Measurements from ENCODE around the gene ZSCAN20. TPM values are rescaled to one million over a fixed set of nuclear protein-coding genes. Genes with fewer than 3 reads are reported as not detected.

The ZSCAN20 gene
- 7.3 TPM for total RNA-seq

DNA sequence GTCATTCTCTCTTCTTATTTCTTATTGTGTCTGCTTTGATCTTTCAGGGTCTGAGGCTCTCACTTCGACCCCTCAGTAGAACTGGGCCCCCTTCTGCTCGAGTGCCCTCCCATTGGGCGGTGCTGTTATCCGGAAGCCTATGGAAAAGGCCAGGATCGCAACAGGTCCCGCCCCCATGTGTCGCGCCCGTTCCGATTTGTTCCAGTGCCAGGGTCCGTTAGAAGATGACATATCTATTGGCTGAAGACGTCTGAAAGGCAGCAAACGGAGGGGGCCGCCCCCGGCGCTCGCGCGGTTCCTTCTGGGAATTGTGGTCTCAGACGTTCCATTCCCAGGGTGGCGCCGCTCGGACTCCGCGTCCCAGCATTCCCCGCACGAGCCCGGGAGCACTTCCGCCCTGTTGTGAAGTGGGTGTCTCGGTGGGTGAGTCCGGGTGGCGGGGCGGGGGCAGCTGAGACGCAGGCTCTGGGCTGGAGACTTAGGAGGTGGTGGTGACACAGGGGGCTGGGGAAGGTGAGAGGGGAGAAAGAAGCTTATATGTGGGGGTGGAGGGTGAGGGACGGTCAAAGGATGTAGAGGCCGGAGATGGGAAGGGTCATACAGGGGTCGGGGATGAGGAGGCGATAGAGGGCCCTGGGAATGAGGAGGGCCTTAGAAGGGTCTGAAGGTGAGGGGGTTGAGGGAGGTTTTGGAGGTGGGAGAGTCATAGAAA lies at the start of gene ZSCAN20:
TSS of gene ZSCAN20 (plus strand) at position 377 of the 712 bp plus-strand sequence. CDS start 6,644 bp downstream, outside the sequence.
- peak; percentile 72 to 89 for DNase-seq (ENCODE audit: low spot score in 2 of 2)
- FAIRE-seq, result peak; percentile 15

DNA sequence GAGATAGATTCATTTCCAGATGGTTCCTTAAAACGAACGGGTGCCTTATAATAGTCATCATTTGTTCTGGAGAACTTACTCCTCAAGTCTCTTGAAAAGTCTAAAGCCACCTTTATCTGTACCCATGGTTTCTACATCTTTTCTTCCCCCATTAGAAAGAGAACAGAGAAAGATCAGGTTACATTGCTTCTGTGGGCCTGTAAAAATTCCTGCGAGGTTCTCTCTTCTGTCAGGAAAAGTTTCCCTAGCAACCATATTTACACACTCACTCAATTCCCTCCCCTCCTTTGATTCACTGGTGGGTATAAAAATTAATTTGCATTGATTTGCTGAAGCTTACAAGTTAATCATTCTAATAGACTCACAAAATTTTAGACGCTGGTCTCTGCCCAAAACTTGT lies 48.2 kb upstream of the ZSCAN20 start:
- DNase-seq (ENCODE audit: low spot score in 2 of 2) (no peak), FAIRE-seq (no peak)

DNA sequence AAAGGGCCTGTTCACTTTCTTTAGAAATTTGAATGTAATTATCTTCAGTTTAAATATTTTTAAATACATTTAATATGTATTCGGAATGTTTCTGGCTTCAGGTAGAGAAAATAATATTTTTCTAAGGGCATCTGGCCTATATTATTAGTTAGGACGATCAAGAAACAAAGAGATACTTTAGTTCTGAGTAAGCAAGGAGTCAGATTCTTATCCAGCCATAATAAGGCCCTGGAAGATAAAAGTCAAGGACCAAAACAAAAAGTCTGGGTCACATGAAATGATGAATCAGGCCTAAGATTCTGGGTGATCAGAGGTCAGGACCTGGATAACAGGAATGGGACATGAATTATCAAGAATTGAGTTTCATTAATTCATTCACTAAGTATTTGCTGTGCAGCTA lies 47.8 kb upstream of the ZSCAN20 start:
- no peak for DNase-seq (ENCODE audit: low spot score in 2 of 2)
- FAIRE-seq, result no peak

DNA sequence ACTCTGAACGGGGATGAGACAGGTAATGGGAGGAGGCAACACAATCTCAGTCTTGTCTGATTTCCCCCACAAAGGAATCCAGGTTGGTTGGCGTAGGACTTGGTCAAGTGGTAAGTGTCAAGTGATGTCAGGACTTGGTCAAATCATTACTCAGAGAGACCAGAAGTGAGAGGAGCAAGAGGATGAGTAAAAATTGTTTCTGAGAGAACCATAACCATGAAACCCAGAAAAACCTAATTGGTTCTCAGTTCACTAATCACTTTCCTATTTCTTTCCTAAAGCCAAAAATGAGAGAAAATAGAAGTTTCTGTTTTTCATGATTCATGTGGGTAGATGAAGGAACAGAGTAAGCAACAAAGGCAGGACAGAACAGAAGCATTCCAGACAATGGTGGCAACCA lies 46.5 kb upstream of the ZSCAN20 start:
- FAIRE-seq (no peak), DNase-seq (ENCODE audit: low spot score in 2 of 2) (no peak)

DNA sequence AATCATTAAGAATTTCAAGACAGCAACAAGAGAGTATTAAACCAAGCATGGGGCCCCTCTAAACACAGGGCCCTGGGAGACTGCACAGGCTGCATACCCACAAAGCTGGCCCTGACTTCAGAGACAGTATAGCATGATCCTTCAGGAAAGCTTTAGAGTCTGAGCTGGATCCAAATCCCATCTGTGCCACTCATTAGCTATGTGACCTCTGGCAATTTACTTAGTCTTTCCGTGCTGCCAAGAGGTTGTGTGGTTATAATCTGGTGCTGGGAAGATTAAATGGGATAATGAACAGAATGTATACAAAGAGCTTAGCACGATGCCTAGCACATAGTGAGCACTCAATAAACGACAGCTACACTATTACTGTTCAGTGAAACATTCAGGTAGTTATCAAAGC lies 45.5 kb upstream of the ZSCAN20 start:
- DNase-seq (ENCODE audit: low spot score in 2 of 2) (no peak), FAIRE-seq (no peak)

DNA sequence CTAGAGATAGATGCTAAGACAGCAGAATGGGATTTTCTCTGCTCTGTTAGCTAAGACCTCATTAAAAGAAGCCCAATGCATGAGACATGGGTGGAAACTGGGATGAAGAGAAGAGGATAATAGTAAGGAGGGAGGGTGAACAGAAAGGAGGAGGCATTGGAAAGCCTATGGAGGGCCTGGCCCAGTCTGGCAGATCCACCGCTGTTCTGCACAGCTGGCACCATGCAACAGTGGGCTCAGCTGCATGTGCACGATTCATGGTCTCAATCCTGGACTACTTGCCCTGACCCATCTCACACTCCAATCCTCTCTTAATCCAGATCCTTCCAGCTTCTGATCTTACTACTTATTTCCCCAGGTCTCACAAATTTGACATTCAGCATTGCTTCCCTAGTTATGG lies 43.8 kb upstream of the ZSCAN20 start:
- FAIRE-seq (no peak), DNase-seq (ENCODE audit: low spot score in 2 of 2) (no peak)

DNA sequence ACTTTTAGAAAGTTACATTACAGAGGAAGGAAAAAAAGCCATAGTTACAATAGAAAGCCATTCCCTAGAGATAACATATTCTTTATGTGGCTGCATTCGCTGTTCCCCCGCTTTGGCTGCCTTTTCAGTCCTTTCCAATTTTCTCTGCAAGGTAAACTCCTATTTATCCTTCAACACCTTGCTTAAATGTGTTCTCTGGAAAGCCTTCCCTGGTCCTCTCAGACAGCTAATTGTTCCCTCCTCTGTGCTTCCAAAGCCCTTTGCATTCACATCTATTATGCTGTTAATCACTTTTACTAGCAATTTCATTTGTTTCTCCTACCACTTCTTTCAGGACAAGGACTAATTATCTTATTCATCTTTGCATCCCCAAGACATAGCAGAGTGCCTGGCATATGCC lies 43.1 kb upstream of the ZSCAN20 start:
- FAIRE-seq, result no peak
- no peak for DNase-seq (ENCODE audit: low spot score in 2 of 2)

DNA sequence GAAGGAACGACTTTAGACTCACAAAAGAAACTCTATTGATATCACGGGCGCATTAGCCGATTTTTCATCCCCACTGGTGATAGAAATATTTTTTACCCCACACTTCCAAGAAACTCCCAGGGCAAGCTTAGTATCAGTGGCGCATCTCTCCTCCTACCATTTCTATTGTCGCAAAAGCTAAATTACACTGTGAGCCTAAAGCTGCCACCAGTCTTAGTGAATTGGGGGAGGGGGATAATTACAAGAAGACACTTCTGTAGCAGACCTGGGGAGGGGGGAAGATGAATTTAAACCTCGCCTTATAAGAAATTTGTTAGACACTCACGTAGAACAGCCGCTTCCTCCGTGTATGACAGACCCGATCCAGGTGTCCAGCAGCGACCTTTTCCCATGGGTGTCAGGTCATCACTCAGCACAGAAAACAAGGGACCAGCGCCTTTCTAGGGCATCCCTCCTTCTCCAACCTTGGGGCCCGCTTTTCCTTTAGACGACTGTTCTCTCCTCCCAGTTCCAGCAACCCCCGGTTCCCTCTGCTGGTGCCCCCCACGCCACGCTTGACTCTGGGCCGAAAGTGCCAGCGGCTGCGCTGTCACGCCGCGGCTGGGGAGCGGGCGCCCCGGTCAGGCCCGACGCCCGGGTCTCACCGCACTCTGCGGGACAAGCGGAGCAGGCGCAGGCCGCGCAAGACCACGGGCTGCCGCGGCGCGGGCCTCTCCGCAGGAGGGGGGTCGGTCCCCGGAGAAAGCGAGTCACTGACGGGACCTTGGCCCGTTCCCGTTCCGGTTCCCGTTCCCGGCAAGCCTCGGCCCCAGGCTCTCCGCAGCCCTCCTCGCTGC lies 42.4 kb upstream of the ZSCAN20 start:
- FAIRE-seq (no peak), DNase-seq (ENCODE audit: low spot score in 2 of 2) (peak; percentile 48 to 61)

DNA sequence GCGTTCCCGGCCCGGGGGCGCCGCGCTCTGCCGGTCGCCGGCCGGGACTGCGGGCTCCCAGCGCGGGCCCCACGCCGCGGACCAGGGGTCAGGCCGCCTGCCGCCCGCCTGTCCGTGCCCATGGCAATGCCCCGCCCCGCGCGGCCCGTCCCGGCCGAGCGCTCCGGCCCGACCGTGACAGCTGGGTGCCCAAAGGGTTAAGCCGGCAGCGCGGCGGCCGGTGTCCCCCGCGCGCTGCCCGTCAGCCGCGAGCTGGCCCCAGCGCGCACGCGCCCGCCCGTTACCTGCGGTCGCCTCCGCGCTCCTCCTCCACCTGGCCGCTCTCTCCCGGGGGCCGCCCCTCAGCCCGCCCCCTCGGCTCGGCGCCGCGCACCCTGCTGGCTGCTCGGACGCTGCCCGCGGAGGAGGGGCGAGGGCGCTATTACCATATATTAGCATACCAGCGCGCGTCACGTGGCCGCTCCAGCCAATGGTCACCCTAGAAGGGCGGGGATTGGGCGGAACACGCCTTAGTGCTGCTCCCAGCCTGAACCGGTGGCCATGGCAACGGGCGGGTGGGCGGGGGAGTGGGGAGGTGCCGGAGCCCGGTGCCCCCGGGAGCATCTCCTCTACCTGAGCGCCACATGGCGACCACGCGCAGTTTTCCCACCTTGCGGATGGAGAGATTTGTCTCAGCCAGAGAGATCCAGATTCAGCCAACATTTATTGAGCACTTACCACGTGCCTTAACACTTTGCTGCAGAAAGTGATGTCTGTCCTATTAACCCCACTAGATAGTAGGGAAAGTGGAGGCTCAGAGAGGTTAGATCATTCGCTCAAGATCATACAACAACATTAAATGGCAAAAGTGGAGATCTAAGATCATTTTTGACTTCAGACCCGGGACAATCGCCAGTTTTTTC lies 41.5 kb upstream of the ZSCAN20 start, which contains the start of gene PHC2:
TSS of gene PHC2 (minus strand) at position 404 of the 902 bp plus-strand sequence. CDS start 55,556 bp downstream, outside the sequence.
- FAIRE-seq (no peak), DNase-seq (ENCODE audit: low spot score in 2 of 2) (peak; percentile 98)

DNA sequence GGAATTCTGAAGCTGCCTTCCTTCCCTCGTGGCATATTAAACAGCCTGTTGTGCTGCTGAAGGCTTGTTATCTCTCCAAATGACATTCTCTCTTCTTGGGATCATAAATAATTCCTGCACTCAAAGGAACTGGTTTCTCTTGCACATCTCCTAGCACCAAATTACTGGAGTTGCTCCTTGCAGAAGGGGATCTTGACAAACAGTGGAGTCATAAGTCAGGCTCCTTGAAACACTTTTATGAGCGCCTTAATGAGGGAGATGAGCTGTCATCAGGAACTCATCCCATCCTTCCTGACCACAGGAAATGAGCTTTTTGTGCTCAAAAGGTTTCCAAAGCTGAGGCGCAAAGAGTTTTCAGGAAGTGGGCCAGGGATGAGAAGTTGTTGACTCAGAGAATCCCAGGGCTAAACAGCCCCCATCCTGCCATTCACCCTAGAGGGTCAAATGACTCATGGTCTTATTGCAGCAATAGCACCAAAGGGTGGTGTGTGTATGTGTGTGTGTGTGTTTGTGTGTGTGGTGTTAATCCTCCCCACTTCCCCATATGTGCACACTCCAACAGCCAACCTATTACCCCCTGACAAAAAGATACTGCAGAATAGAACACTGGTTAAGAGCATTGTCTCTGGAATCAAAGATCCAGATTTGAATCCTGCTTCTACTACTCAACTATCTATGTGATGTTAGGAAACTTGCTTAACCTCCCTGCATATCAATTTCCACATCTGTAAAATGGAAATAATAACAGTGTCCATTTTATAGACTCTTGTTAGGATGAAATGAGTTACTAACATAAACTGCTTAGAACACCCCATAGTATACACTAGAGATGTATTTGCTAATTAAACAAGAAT lies 38.7 kb upstream of the ZSCAN20 start:
- no peak for DNase-seq (ENCODE audit: low spot score in 2 of 2)
- FAIRE-seq, result no peak

DNA sequence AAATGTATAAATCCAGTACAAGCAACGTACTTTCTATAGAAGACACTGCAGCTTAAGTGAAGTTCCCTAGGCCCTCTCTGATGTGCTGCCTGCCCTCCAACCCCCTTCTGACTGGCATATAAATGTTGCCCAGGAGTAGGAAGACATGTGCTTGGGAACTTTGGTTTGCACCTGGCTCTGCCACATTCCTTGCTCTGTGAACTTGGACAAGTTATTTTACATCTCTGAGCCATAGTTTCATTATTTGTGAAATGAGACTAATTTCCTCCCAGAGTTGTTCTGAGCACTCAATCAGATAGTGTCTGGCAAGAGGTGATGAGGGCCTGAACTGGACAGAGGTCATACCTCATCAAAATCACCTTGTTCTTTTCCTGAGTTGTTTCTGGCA lies 38.1 kb upstream of the ZSCAN20 start:
- no peak for DNase-seq (ENCODE audit: low spot score in 2 of 2)
- no peak for FAIRE-seq

DNA sequence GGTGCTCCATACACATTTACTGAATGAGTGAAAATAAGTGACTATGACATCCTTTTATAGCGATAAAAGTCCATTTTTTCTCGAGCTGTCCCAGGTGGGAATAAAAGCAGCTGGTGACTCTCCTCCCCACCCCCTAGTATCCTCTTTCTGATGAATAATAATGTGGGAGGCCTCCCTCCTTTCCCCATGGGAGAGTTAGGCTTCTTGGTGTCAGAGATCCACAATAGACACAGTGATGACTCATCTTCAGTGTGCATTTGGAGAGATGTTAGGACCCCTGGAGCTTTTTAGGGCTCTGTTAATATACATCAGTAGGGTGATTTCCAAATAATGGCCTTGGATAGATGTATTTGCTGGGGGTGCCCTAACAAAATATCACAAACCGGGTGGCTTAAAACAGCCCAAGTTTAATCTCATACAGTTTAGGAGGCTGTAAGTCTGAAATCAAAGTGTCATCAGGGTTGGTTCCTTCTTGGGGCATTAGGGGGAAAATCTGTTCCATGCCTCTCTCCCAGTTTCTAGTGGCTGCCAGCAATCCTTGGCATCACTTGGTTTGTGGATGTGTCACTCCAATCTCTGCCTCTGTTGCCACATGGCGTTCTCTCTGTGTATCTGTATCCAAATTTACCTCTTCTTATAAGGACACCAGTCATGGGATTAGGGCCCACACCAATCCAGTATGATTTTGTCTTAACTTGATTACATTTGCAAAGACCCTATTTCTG lies 37.2 kb upstream of the ZSCAN20 start:
- FAIRE-seq (no peak), DNase-seq (ENCODE audit: low spot score in 2 of 2) (no peak)

DNA sequence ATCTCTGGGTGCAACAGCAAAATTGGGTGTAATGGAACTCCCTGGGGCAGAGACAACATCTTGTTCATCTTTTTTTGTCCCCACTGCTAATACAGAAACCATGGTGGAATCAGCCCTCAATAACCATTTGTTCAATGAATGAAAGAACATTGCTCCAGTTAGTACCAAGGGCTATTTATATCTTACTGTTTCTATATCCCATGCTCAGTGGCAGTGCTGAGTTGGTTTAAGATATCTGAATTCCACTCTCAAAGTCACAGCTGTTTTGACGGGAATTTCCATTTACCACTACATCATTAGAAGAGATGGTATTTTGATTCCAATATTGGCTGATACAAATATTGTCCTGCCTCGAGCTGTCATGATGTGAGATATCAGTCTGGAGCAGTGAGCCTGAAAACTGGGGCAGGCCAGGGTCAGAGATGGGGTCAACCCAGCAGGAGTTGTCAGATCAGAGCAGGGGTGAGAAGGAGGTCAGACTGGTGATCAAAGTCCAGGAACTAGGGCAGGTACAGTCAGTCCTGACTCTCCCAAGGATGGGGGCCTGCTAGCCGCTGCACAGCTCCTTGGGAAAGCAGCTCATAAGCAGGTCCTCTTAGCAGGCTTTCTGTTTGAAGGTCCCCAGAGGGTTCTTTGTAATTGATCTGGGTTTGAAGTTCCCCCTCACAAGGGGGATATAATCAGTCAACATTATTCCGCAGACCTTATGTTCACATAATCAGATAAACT lies 35.7 kb upstream of the ZSCAN20 start:
- FAIRE-seq, result no peak
- DNase-seq (ENCODE audit: low spot score in 2 of 2), result no peak

DNA sequence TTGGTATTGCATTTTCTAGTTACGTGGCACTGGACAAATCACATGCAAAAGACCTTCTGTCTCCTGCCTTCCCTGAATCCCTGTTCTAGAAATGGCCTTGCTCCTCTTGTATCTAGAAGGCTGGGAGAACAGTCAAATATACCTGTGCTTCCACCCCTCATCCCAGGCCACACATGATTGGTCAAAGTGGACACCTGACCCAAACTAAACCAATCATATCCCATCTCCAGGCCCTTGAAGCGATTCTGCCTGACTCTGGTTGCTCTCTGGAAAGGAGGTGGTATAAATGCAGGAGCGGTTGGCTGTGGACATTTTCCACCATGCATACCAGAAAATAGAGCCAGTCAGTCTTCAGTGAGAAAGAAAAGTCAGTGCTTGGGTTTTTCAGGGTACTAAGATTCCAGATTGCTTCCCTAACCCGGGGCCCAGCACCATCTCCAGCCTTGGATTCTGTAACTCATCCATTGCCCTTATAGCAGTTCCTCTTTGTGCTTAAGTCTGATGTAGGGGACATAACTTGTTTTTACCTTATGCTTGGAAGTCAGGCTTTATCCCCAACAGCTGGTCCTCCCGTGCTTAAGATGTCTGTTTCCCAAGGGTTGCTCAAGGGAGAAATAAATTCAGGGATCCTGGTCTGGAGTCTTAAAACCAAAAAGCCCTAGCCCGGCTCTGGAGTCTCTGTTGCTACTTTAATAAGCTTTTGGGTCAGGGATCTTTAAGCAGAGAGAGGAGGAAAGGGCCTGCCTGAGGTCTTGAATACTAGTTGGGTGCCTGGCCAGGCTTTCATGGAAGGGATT lies 33.9 kb upstream of the ZSCAN20 start:
- DNase-seq (ENCODE audit: low spot score in 2 of 2) (no peak), FAIRE-seq (no peak)

DNA sequence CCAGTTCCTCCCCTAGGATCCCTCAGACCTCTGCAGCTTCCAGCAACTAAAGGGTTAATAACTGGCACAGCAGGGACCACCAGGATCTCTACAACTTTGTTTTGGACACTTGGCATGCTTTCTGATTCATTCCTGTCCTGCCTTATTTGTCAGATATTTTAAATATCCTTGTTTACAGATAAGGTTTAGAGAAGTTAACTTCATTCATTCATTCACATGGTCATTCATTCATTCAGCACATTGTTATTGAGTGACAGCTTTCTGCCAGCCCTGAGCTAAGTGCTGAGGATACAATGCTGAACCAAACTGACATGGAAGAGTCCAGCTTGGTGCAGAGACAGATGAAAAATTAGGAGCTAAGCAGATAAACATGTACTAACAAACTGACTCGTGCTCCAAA lies 32.8 kb upstream of the ZSCAN20 start:
- no peak for FAIRE-seq
- no peak for DNase-seq (ENCODE audit: low spot score in 2 of 2)

DNA sequence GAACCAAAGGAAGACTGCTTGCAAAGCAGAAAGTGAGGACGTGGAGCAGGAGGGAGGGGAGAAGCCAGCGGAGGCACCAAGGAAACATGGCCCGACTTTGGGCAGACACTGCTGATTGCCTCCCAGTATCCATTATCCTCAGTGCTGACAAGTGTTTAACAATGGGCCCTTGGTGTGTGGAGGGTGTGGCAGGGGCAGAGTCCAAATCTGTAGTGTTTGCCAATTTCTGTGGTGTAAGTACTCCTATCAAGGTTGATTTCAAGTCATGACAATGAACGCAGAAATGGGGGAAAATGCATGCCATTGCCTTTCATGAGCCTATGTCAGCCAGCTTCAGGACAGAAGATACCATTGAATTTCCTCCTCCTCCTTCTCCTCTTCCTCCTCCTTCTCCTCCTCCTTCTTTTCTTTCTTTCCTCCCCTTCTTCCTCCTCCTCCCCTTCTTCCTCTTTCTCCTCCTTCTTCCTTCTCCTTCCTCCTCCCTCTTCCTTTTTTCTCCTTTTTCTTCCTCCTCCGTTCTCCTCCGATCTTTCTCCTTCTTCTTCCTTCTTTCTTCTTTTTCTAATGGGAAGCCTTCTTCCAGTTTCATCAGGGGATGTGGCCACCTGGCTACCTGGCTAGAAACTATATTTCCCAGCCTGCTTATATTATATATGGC lies 31.2 kb upstream of the ZSCAN20 start:
- DNase-seq (ENCODE audit: low spot score in 2 of 2) (no peak), FAIRE-seq (no peak)

DNA sequence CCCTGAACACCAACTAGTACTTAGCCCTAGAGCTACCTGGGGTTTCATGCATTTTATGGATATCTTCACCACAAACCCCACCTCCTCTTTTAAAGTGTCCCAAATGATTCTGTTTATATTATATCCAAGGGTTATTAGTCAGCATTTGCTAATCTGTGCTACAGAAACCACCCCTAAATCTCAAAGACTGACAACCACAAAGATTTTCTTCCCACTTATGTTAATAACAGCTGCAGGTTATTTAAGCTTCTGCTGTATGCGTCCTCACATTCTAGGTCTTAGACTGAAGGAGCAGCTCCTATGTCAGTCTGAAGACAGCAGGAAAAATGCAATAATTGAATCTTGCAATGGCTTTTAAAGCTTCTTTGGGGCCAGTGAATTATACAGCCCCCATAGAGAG lies 30.3 kb upstream of the ZSCAN20 start:
- DNase-seq (ENCODE audit: low spot score in 2 of 2) (no peak), FAIRE-seq (no peak)

All from frontal cortex (tissue), 4 donors.